Activated CD8-positive, alpha-beta memory T cell treated with anti-CD3 and anti-CD28 coated beads, Interleukin-2, amount 50 U/mL, for 1 hour (primary cell): ENCODE data around the gene SIRT6.
"Not testable (repeated sequence)": the region's sequence is repeated elsewhere in the genome, so short reads cannot be mapped to it uniquely, and the experiment has no call there.

Experiments
- DNase-seq: peaks from one replicate; pipeline ENCODE4 v3.0.0-alpha.2; 2020; ENCODE audit errors: extremely low read depth

SIRT6 gene

GRCh38 chr19:4182084-4182810 lies at the start of gene SIRT6, which contains the start of gene ANKRD24:
TSS of gene SIRT6 (minus strand) at chr19:4182563. CDS start at chr19:4182539, 24 bp downstream.
TSS of gene ANKRD24 (plus strand) at chr19:4182689. CDS start at chr19:4186426, 3,737 bp downstream.
- peak; percentile 75 for DNase-seq

- DNase-seq, result not testable (repeated sequence)
Observed at GRCh38 chr19:4232139-4232538, 49.8 kb upstream of the SIRT6 start.

- DNase-seq, result not testable (repeated sequence)
Observed at GRCh38 chr19:4231521-4231920, 49.2 kb upstream of the SIRT6 start.

GRCh38 chr19:4230237-4230636 lies 47.9 kb upstream of the SIRT6 start:
- DNase-seq, result not testable (repeated sequence)

GRCh38 chr19:4229179-4229931 lies 47.0 kb upstream of the SIRT6 start, which contains the start of gene EBI3:
TSS of gene EBI3 (plus strand) at chr19:4229523. CDS start at chr19:4229551, 28 bp downstream.
- no peak for DNase-seq

- no peak for DNase-seq
Observed at GRCh38 chr19:4228765-4229178, 46.4 kb upstream of the SIRT6 start.

GRCh38 chr19:4227771-4228170 lies 45.4 kb upstream of the SIRT6 start:
- no peak for DNase-seq

- no peak for DNase-seq
Observed at GRCh38 chr19:4225885-4226284, 43.5 kb upstream of the SIRT6 start.

GRCh38 chr19:4224470-4224869 lies 42.1 kb upstream of the SIRT6 start:
- no peak for DNase-seq

- DNase-seq, result no peak
Observed at GRCh38 chr19:4220188-4220587, 37.8 kb upstream of the SIRT6 start.

- not testable (repeated sequence) for DNase-seq
Observed at GRCh38 chr19:4218523-4218922, 36.2 kb upstream of the SIRT6 start.

- DNase-seq, result no peak
Observed at GRCh38 chr19:4217429-4218264, 35.3 kb upstream of the SIRT6 start.

- no peak for DNase-seq
Observed at GRCh38 chr19:4216846-4217245, 34.5 kb upstream of the SIRT6 start.

- no peak for DNase-seq
Observed at GRCh38 chr19:4215807-4216206, 33.4 kb upstream of the SIRT6 start.

- DNase-seq, result no peak
Observed at GRCh38 chr19:4213116-4213515, 30.8 kb upstream of the SIRT6 start.

GRCh38 chr19:4210166-4210731 lies 27.9 kb upstream of the SIRT6 start:
- DNase-seq, result no peak

- DNase-seq, result no peak
Observed at GRCh38 chr19:4208385-4209094, 26.2 kb upstream of the SIRT6 start.

GRCh38 chr19:4206818-4207484 lies 24.6 kb upstream of the SIRT6 start:
- DNase-seq, result no peak

- DNase-seq, result no peak
Observed at GRCh38 chr19:4201798-4202197, 19.4 kb upstream of the SIRT6 start.

- DNase-seq, result no peak
Observed at GRCh38 chr19:4200940-4201542, 18.7 kb upstream of the SIRT6 start.
